ENCODE data around the gene ZNF524.

DNA sequence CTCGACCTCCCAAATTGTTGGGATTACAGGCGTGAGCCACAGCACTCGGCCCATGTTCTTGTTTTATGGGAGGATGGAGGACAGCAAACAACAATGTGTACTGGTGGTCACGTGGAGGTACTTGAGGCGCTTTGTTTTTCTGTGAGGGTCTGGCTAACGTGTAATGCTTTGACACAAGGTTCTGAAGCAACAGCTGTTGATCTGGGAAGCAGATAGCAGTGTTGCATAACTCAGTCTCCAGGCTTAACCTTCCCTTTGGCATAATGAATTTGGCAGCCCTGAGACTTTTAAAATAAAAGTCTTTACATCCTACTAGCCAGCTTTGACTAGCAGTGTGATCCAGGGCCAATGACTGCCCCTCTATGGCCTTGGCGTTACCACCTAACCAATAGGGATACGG is 33.8 kb downstream of the ZNF524 start:
- TF ChIP-seq, protein P1, sequence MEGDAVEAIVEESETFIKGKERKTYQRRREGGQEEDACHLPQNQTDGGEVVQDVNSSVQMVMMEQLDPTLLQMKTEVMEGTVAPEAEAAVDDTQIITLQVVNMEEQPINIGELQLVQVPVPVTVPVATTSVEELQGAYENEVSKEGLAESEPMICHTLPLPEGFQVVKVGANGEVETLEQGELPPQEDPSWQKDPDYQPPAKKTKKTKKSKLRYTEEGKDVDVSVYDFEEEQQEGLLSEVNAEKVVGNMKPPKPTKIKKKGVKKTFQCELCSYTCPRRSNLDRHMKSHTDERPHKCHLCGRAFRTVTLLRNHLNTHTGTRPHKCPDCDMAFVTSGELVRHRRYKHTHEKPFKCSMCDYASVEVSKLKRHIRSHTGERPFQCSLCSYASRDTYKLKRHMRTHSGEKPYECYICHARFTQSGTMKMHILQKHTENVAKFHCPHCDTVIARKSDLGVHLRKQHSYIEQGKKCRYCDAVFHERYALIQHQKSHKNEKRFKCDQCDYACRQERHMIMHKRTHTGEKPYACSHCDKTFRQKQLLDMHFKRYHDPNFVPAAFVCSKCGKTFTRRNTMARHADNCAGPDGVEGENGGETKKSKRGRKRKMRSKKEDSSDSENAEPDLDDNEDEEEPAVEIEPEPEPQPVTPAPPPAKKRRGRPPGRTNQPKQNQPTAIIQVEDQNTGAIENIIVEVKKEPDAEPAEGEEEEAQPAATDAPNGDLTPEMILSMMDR (IDR thresholded peaks at IDR 0.05) = no peak
- TF ChIP-seq POLR2A (IDR thresholded peaks at IDR 0.05) = no peak
